HepG2 (cell line): ENCODE data around the gene MS4A2. TPM values are rescaled to one million over a fixed set of nuclear protein-coding genes. Genes with fewer than 3 reads are reported as not detected.
"Not testable (repeated sequence)": the region's sequence is repeated elsewhere in the genome, so short reads cannot be mapped to it uniquely, and the experiment has no call there.

Experiments
- ATAC-seq: fragments of 200-7000 bp; cut with Tn5 transposase; 3 replicates; pipeline ENCODE4 v1.9.1; 2020; ENCODE audit warnings: mild to moderate bottlenecking, moderate library complexity
- BruUV-seq: library from RNA; stranded (reverse); fragments of 400-500 nt; replicated peaks from 2 replicates; lab custom pipeline; 2021; lab: Mats Ljungman, UMichigan
- CTCF ChIA-PET: fragments of 300-600 bp; formaldehyde crosslinking; extraction: SDS; loops from one replicate; lab custom pipeline; 2021; ENCODE audit warnings: low total read pairs, inconsistent platforms, low intra/inter-chr PET ratio; lab: Yijun Ruan, JAX
- POLR2A ChIA-PET: fragments of 350-600 bp; sonication (Branson Sonifier 250); formaldehyde crosslinking; loops from one replicate; lab custom pipeline; 2020; ENCODE audit warnings: antibody characterized with exemption, inconsistent platforms; lab: Yijun Ruan, JAX
- DNase-seq: peaks from one replicate; pipeline ENCODE4 v3.0.0-alpha.2; 2015; ENCODE audit warnings: low spot score
- FAIRE-seq: peaks from 3 replicates; lab custom pipeline; 2011; peaks lifted over from hg19 to GRCh38; lab: Jason Lieb, UNC
- H2AFZ ChIP-seq: one replicate; pipeline ENCODE4 v1.6.1; 2011; ENCODE audit warnings: low read length, inconsistent platforms
- H3K27ac ChIP-seq: fragments of 300-600 bp; 3 replicates; pipeline ENCODE4 v1.8.0; 2011; ENCODE audit warnings: mixed run types, mild to moderate bottlenecking, mixed read lengths, low read length, inconsistent platforms; ENCODE audit not compliant: insufficient read depth; ENCODE audit errors: extremely low read length
- H3K27me3 ChIP-seq, 2 experiments: fragments of 200-600 bp in 1 of 2; 2 replicates in 1 of 2; 3 replicates in 1 of 2; pipeline versions ENCODE4 v1.6.0 to v1.8.0; 2011; ENCODE audit warnings: low read length in 2 of 2, mild to moderate bottlenecking in 2 of 2, moderate library complexity in 2 of 2, inconsistent platforms in 1 of 2; ENCODE audit not compliant: insufficient read depth in 2 of 2, control insufficient read depth in 1 of 2
- H3K36me3 ChIP-seq, 2 experiments: fragments of 200-600 bp in 1 of 2; replicated peaks in 1 of 2; 2 replicates in 1 of 2; 3 replicates in 1 of 2; pipeline versions ENCODE4 v1.5.1 to v1.8.0; 2011; ENCODE audit warnings: low read length in 2 of 2, inconsistent platforms in 1 of 2; ENCODE audit not compliant: insufficient read depth in 2 of 2, control insufficient read depth in 1 of 2
- H3K4me1 ChIP-seq: 2 replicates; pipeline ENCODE4 v1.5.1; 2012; ENCODE audit warnings: low read length, inconsistent platforms; ENCODE audit not compliant: insufficient read depth
- H3K4me2 ChIP-seq: 2 replicates; pipeline ENCODE4 v1.6.0; 2011; ENCODE audit warnings: low read depth, low read length, inconsistent platforms
- H3K4me3 ChIP-seq, 3 experiments: fragments of 200-600 bp in 1 of 3; sonication (generic), shearing (Covaris generic) in 1 of 3; replicated peaks in 1 of 3; 2 replicates each; pipeline ENCODE4 v1.5.1; 2011 to 2016; ENCODE audit warnings: low read length in 3 of 3, inconsistent platforms in 2 of 3, low read depth in 2 of 3, mild to moderate bottlenecking in 2 of 3, control low read depth in 1 of 3, mixed read lengths in 1 of 3; ENCODE audit not compliant: insufficient read depth in 1 of 3
- H3K79me2 ChIP-seq: one replicate; pipeline ENCODE4 v1.6.1; 2011; ENCODE audit warnings: low read length, inconsistent platforms; ENCODE audit not compliant: insufficient read depth
- H3K9ac ChIP-seq: 2 replicates; pipeline ENCODE4 v1.6.0; 2011; ENCODE audit warnings: mild to moderate bottlenecking, low read depth, low read length, inconsistent platforms; ENCODE audit not compliant: insufficient read depth
- H3K9me3 ChIP-seq: 2 replicates; pipeline ENCODE4 v1.5.1; 2012; ENCODE audit warnings: mild to moderate bottlenecking, low read length
- H4K20me1 ChIP-seq: 2 replicates; pipeline ENCODE4 v1.6.0; 2011; ENCODE audit warnings: inconsistent platforms, mild to moderate bottlenecking, low read length, moderate library complexity; ENCODE audit not compliant: insufficient read depth
- KLF11 ChIP-seq: IDR thresholded peaks from 2 replicates; pipeline ENCODE4 v1.6.1; 2016; ENCODE audit warnings: missing compliant biosample characterization
- NFE2 ChIP-seq: sonication (generic); formaldehyde crosslinking; IDR thresholded peaks from 2 replicates; pipeline ENCODE4 v1.4.0; 2020; ENCODE audit warnings: missing genetic modification reagents
- ZBTB42 ChIP-seq: sonication (generic); formaldehyde crosslinking; IDR thresholded peaks from 2 replicates; pipeline ENCODE4 v1.5.0; 2020; ENCODE audit warnings: mild to moderate bottlenecking, missing genetic modification reagents
- ZC3H13 ChIP-seq: sonication (generic); formaldehyde crosslinking; IDR thresholded peaks from 2 replicates; pipeline ENCODE4 v1.8.1; 2023; ENCODE audit warnings: mild to moderate bottlenecking, missing genetic modification reagents, moderate library complexity
- ZNF572 ChIP-seq: sonication (generic); formaldehyde crosslinking; IDR thresholded peaks from 2 replicates; pipeline ENCODE4 v1.5.1; 2020; ENCODE audit warnings: mild to moderate bottlenecking, missing genetic modification reagents
- ZNF577 ChIP-seq: sonication (generic); formaldehyde crosslinking; IDR thresholded peaks from 2 replicates; pipeline ENCODE4 v1.4.0; 2020; ENCODE audit warnings: mild to moderate bottlenecking, low read depth, missing genetic modification reagents, borderline replicate concordance
- WGBS: methylation state at CpG from one replicate; pipeline ENCODE4 v1.1.6; 2017; ENCODE audit warnings: low lambda C conversion rate; 5-methylcytosine and 5-hydroxymethylcytosine counted together
- in situ Hi-C: cut with HindIII; loops from 2 replicates; pipeline ENCODE4 v1.10.0; 2017; ENCODE audit warnings: low pct_unique_long_range_greater_than_20kb; ENCODE audit not compliant: extremely low pct_ligation_motif_present
- intact Hi-C: fragments of 100-400 bp; cut with micrococcal nuclease; formaldehyde crosslinking; loops from one replicate; pipeline ENCODE4 v1.10.0; 2022; ENCODE audit not compliant: unreplicated experiment
- polyA plus RNA-seq, 8 experiments: library from polyadenylated mRNA; depleted of rRNA in 3 of 8; stranded (reverse) in 7 of 8; unstranded in 1 of 8; fragments of >200 nt; fragmentation: Illumina TruSeq in 4 of 8; extraction: Trizol in 4 of 8; gene quantifications; 2 replicates each; pipeline versions ENCODE4 v1.2.1 to v1.2.3, GENCODE V29; 2011 to 2016; ENCODE audit warnings: low read depth in 4 of 8, missing spikeins in 1 of 8, mixed read lengths in 1 of 8; ENCODE audit not compliant: insufficient read depth in 1 of 8
- total RNA-seq, 5 experiments: library from RNA; depleted of rRNA; stranded (reverse); fragments of >200 nt; fragmentation: Illumina TruSeq; extraction: Trizol; gene quantifications; 2 replicates each; pipeline ENCODE4 v1.2.3, GENCODE V29; 2016; ENCODE audit warnings: low read depth in 1 of 5

Gene MS4A2
- total and polyA plus RNA-seq, 2 of the 13 experiments (the other 11 are each of a cell fraction or from before 2014, with no cell fraction given) = not detected

- no peak overlapping the region for H3K4me3 ChIP-seq
- in situ Hi-C loops (no loop called here), intact Hi-C loops (no loop called here)
- H3K79me2 ChIP-seq = no peaks in the 10 kb centered on the region
- H3K27me3 ChIP-seq = no peaks in the 10 kb centered on the region
- ChIA-PET POLR2A (no interaction called here), CTCF (no interaction called here)
- DNase-seq (no peak), ATAC-seq (no peak), FAIRE-seq (no peak)
- WGBS = 23% methylated on average over 2 of the region's 2 CpGs
- H3K4me1 ChIP-seq = no peaks in the 10 kb centered on the region
- H3K36me3 ChIP-seq = no peaks in the 10 kb centered on the region
- no peak overlapping the region for H3K27ac ChIP-seq
- no peak overlapping the region for H3K9ac ChIP-seq
- no peak overlapping the region for H3K4me2 ChIP-seq
- no peaks in the 10 kb centered on the region for H3K9me3 ChIP-seq
- H4K20me1 ChIP-seq = no peaks in the 10 kb centered on the region
- no peak for TF ChIP-seq ZBTB42 (CRISPR knock-in tag)
- TF ChIP-seq KLF11 (CRISPR knock-in tag) = no peak
- no peak for TF ChIP-seq ZNF577 (CRISPR knock-in tag)
- no peak for TF ChIP-seq NFE2
- TF ChIP-seq ZC3H13 (CRISPR knock-in tag) = no peak
- TF ChIP-seq ZNF572 = no peak
- H2AFZ ChIP-seq = no peak overlapping the region
- BruUV-seq = no TSS peak
These were observed 19.0 kb upstream of the MS4A2 start for GRCh38 chr11:60069450-60069849.

- FAIRE-seq, DNase-seq, CTCF ChIA-PET, H2AFZ ChIP-seq, H3K9me3 ChIP-seq, intact Hi-C loops, H3K27ac ChIP-seq, POLR2A ChIA-PET, H3K4me2 ChIP-seq, H4K20me1 ChIP-seq, H3K4me1 ChIP-seq, in situ Hi-C loops, H3K4me3 ChIP-seq, BruUV-seq, H3K36me3 ChIP-seq, H3K9ac ChIP-seq, H3K79me2 ChIP-seq, ATAC-seq, H3K27me3 ChIP-seq: not testable (repeated sequence)
- 29% methylated on average over 6 of the region's 6 CpGs for WGBS
These were observed 16.8 kb upstream of the MS4A2 start for GRCh38 chr11:60071644-60072043.
